ENCODE results near the gene PNRC2. TPM values are rescaled to one million over a fixed set of nuclear protein-coding genes. Genes with fewer than 3 reads are reported as not detected.

The PNRC2 gene
- polyA plus RNA-seq, 1 donor (not counting 4 experiments of a cell fraction or from before 2014, with no cell fraction given): 87.1 TPM

DNA sequence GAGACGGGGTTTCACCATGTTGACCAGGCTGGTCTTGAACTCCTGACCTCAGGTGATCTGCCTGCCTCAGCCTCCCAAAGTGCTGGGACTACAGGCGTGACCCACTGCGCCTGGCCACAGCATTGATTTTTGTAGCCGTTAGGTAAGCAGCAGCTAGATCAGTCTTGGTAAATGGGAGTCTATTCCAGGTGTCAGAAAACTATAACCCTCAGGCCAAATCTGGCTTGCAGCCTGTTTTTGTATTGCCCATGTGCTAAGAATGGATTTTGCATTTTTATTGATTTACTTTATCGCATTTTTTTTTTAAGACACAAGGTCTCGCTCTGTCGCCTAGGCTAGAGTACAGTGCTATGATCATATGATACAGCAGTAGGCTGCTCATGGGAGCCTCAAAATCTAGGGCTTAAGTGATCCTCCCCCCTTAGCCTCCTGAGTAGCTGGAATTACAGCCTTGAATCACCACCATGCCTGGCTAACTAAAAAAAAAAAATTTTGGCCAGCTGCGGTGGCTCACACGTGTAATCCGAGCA lies 37.1 kb downstream of the PNRC2 start:
- dilution Hi-C loops (cut with MboI; ENCODE audit: extremely low pct_ligation_motif_present, low sequenced_read_pairs): no loop called here
- Histone ChIP-seq H2AFZ (ENCODE audit: control insufficient read depth, low read length) (no peak overlapping the region), H3K9me3 (ENCODE audit: control insufficient read depth, low read depth, low read length) (no peaks in the 10 kb centered on the region), H3K9me1 (ENCODE audit: control insufficient read depth, extremely low read depth, insufficient read depth, low read length) (no peaks in the 10 kb centered on the region), H3K27ac (ENCODE audit: control insufficient read depth, insufficient read depth, low read length) (no peak overlapping the region), H3K36me3 (ENCODE audit: control insufficient read depth in 2 of 2, extremely low read depth in 1 of 2, insufficient read depth in 2 of 2, low read length in 2 of 2) (no peaks in the 10 kb centered on the region), H3K79me2 (ENCODE audit: control insufficient read depth, insufficient read depth, low read length) (no peaks in the 10 kb centered on the region), H3K9ac (ENCODE audit: control insufficient read depth, extremely low read depth, insufficient read depth, low read length) (no peak overlapping the region), H3K27me3 (ENCODE audit: control insufficient read depth, extremely low read depth, insufficient read depth, low read length) (no peaks in the 10 kb centered on the region), H3K4me2 (ENCODE audit: control insufficient read depth, extremely low read depth, insufficient read depth, low read depth, low read length) (no peak overlapping the region), H4K20me1 (ENCODE audit: control insufficient read depth, extremely low read depth, insufficient read depth, low read length) (no peaks in the 10 kb centered on the region), H3K4me3 (ENCODE audit: control insufficient read depth in 2 of 3, extremely low read depth in 1 of 3, insufficient read depth in 2 of 3, low read depth in 1 of 3, low read length in 3 of 3) (no peak overlapping the region), H3K4me1 (ENCODE audit: control insufficient read depth, extremely low read depth, insufficient read depth, low read length) (no peaks in the 10 kb centered on the region)
- FAIRE-seq: no peak
- TF ChIP-seq EZH2 (IDR thresholded peaks at IDR 0.05; ENCODE audit: low read length) (no peak), CTCF (optimal IDR thresholded peaks at IDR 0.05 in 1 of 3, IDR thresholded peaks at IDR 0.05 in 1 of 3, conservative IDR thresholded peaks at IDR 0.05 in 1 of 3; ENCODE audit: extremely low read depth in 1 of 3, insufficient read depth in 2 of 3, low read length in 3 of 3) (no peak)
- no peak for DNase-seq (ENCODE audit: low read depth, low spot score)

GRCh38 chr1:23997812-23998211 lies 38.2 kb downstream of the PNRC2 start:
- Histone ChIP-seq H3K9me3 (ENCODE audit: control insufficient read depth, low read depth, low read length) (no peaks in the 10 kb centered on the region), H3K79me2 (ENCODE audit: control insufficient read depth, insufficient read depth, low read length) (no peaks in the 10 kb centered on the region), H3K4me3 (ENCODE audit: control insufficient read depth in 2 of 3, extremely low read depth in 1 of 3, insufficient read depth in 2 of 3, low read depth in 1 of 3, low read length in 3 of 3) (no peak overlapping the region), H3K27ac (ENCODE audit: control insufficient read depth, insufficient read depth, low read length) (no peak overlapping the region), H3K27me3 (ENCODE audit: control insufficient read depth, extremely low read depth, insufficient read depth, low read length) (no peaks in the 10 kb centered on the region), H3K4me1 (ENCODE audit: control insufficient read depth, extremely low read depth, insufficient read depth, low read length) (no peaks in the 10 kb centered on the region), H3K4me2 (ENCODE audit: control insufficient read depth, extremely low read depth, insufficient read depth, low read depth, low read length) (no peak overlapping the region), H3K9ac (ENCODE audit: control insufficient read depth, extremely low read depth, insufficient read depth, low read length) (no peak overlapping the region), H4K20me1 (ENCODE audit: control insufficient read depth, extremely low read depth, insufficient read depth, low read length) (no peaks in the 10 kb centered on the region), H3K9me1 (ENCODE audit: control insufficient read depth, extremely low read depth, insufficient read depth, low read length) (no peaks in the 10 kb centered on the region), H2AFZ (ENCODE audit: control insufficient read depth, low read length) (no peak overlapping the region), H3K36me3 (ENCODE audit: control insufficient read depth in 2 of 2, extremely low read depth in 1 of 2, insufficient read depth in 2 of 2, low read length in 2 of 2) (no peaks in the 10 kb centered on the region)
- no peak for DNase-seq (ENCODE audit: low read depth, low spot score)
- no peak for TF ChIP-seq EZH2 (IDR thresholded peaks at IDR 0.05; ENCODE audit: low read length)
- no peak for TF ChIP-seq CTCF (optimal IDR thresholded peaks at IDR 0.05 in 1 of 3, IDR thresholded peaks at IDR 0.05 in 1 of 3, conservative IDR thresholded peaks at IDR 0.05 in 1 of 3; ENCODE audit: extremely low read depth in 1 of 3, insufficient read depth in 2 of 3, low read length in 3 of 3)
- dilution Hi-C loops (cut with MboI; ENCODE audit: extremely low pct_ligation_motif_present, low sequenced_read_pairs): no loop called here
- FAIRE-seq: no peak

All from keratinocyte (primary cell).